Skeletal muscle cell (primary cell): ENCODE results near the gene GPR18.
"Not testable (repeated sequence)": the region's sequence is repeated elsewhere in the genome, so short reads cannot be mapped to it uniquely, and the experiment has no call there.

Source experiments
- DNase-seq: peaks from one replicate; pipeline ENCODE4 v3.0.0-alpha.2; 2010; ENCODE audit warnings: low read depth
- H3K4me3 ChIP-seq: 2 replicates; pipeline ENCODE4 v1.5.1; 2011; ENCODE audit warnings: low read depth, mild to moderate bottlenecking, control low read depth, low read length, moderate library complexity

Gene GPR18

GRCh38 chr13:99217461-99218110 lies 40.6 kb downstream of the GPR18 start:
- no peak for DNase-seq
- no peak overlapping the region for H3K4me3 ChIP-seq

- no peak overlapping the region for H3K4me3 ChIP-seq
- no peak for DNase-seq
These were observed 42.9 kb downstream of the GPR18 start for GRCh38 chr13:99215184-99215830.

GRCh38 chr13:99214731-99215130 lies 43.4 kb downstream of the GPR18 start:
- H3K4me3 ChIP-seq: no peak overlapping the region
- DNase-seq: no peak

- no peak overlapping the region for H3K4me3 ChIP-seq
- DNase-seq: no peak
These were observed 43.9 kb downstream of the GPR18 start for GRCh38 chr13:99214232-99214631.

- H3K4me3 ChIP-seq: no peak overlapping the region
- no peak for DNase-seq
These were observed 46.7 kb downstream of the GPR18 start for GRCh38 chr13:99211421-99212035.

- H3K4me3 ChIP-seq: not testable (repeated sequence)
These were observed 47.6 kb downstream of the GPR18 start for GRCh38 chr13:99210627-99211026.

GRCh38 chr13:99208845-99209527 lies 49.2 kb downstream of the GPR18 start:
- DNase-seq: no peak

More at GRCh38 chr13:99210627-99211026, 47.6 kb downstream of the GPR18 start:
- DNase-seq: not testable (repeated sequence)

GRCh38 chr13:99208185-99208584 lies 50.0 kb downstream of the GPR18 start:
- no peak for DNase-seq
- H3K4me3 ChIP-seq: no peak overlapping the region

More at GRCh38 chr13:99208845-99209527, 49.2 kb downstream of the GPR18 start:
- H3K4me3 ChIP-seq: no peak overlapping the region

- DNase-seq: no peak
- no peak overlapping the region for H3K4me3 ChIP-seq
These were observed 50.7 kb downstream of the GPR18 start for GRCh38 chr13:99207511-99207910.

GRCh38 chr13:99206873-99207272 lies 51.3 kb downstream of the GPR18 start:
- no peak overlapping the region for H3K4me3 ChIP-seq
- no peak for DNase-seq

GRCh38 chr13:99206226-99206625 lies 52.0 kb downstream of the GPR18 start:
- no peak overlapping the region for H3K4me3 ChIP-seq

GRCh38 chr13:99205621-99206220 lies 52.5 kb downstream of the GPR18 start:
- H3K4me3 ChIP-seq: no peak overlapping the region
- DNase-seq: no peak

More at GRCh38 chr13:99206226-99206625, 52.0 kb downstream of the GPR18 start:
- no peak for DNase-seq
